GM18502 (cell line): ENCODE data around the gene SYCE3.
"Not testable (repeated sequence)": the region's sequence is repeated elsewhere in the genome, so short reads cannot be mapped to it uniquely, and the experiment has no call there.

Experiments
- ATAC-seq: cut with Tn5 transposase; IDR thresholded peaks from one replicate; pipeline ENCODE4 v1.9.1; 2021; ENCODE audit warnings: mild to moderate bottlenecking; ENCODE audit not compliant: unreplicated experiment, poor library complexity

Gene SYCE3

DNA sequence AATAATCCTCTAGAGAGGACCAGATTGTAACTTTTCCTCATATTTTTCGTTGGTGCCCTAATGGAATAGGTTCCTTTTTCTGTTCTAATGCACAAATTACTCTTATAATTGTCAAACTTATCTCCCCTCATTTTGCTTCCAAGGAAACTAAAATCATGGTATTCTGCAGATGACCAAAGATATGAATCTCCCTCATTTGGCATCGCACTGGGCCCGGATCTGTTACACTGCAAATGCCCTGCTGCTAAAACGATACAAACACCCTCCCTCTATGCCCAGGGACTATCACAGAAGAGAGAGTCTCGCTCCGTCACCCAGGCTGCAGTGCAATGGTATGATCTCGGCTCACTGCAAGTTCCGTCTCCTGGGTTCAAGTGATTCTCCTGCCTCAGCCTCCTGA, 9.4 kb downstream of the SYCE3 start:
- ATAC-seq, result no peak

DNA sequence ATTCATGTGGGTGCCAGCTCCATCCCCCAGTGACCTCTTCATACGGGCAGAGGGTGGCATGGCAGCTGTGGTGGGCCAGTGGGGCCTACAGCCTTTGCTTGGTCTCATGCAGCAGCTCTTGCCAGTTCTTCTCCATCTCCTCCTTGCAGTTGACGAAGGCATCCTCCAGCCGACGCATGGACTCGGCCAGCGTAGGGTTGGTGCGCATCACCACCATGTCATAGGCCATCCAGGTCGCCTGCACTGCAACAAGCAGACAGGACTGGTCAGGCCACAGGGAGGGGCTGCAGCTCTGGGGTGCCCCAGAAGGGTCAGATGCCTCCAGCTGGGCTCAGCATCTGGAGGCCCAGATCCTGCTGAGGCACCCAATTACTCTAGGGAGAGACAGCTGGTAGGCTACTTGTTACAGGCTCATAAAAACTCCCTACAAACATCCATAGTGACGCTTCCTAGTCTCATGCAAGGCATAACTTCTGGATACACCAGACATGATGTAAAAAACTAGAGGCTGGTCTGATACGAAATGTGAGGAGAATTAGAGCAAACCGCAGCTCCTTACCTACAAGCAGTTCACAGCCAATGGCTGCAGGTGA, 11.5 kb downstream of the SYCE3 start:
- ATAC-seq, result no peak

DNA sequence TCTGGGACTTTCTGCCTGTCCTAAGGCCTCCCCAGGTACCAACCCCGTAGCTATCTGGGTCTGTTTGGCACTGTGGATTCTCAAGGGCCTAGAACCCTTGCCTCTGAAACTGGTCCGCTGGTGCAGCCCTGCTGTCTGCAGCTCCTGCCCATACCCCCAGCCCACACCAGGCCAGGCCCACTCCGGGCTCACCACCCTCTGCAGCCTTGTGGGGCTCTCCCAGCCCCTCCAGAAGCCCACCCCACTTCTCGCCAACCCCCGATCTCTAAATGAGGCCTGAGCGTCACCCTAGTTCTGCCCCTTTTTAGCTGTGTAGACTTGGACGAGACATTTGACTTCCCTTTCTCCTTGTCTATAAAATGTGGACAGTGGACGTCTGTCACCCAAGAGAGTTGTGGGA, 12.3 kb downstream of the SYCE3 start:
- ATAC-seq, result no peak

DNA sequence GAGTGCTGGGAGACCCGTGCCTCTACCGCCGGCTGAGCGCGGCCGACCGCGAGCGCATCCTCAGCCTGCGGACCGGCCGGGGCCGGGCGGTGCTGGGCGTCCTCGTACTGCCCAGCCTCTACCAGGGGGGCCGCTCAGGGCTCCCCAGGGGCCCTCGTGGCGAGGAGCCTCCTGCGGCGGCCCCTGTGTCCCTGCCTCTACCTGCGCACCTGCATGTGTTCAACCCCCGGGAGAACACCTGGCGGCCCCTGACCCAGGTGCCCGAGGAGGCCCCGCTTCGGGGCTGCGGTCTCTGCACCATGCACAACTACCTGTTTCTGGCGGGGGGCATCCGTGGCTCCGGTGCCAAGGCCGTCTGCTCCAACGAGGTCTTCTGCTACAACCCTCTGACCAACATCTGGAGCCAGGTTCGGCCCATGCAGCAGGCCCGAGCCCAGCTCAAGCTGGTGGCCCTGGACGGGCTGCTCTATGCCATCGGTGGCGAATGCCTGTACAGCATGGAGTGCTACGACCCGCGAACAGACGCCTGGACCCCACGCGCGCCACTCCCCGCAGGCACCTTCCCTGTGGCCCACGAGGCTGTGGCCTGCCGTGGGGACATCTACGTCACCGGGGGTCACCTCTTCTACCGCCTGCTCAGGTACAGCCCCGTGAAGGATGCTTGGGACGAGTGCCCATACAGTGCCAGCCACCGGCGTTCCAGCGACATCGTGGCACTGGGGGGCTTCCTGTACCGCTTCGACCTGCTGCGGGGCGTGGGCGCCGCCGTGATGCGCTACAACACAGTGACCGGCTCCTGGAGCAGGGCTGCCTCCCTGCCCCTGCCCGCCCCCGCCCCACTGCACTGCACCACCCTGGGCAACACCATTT, 13.6 kb downstream of the SYCE3 start:
- no peak for ATAC-seq

DNA sequence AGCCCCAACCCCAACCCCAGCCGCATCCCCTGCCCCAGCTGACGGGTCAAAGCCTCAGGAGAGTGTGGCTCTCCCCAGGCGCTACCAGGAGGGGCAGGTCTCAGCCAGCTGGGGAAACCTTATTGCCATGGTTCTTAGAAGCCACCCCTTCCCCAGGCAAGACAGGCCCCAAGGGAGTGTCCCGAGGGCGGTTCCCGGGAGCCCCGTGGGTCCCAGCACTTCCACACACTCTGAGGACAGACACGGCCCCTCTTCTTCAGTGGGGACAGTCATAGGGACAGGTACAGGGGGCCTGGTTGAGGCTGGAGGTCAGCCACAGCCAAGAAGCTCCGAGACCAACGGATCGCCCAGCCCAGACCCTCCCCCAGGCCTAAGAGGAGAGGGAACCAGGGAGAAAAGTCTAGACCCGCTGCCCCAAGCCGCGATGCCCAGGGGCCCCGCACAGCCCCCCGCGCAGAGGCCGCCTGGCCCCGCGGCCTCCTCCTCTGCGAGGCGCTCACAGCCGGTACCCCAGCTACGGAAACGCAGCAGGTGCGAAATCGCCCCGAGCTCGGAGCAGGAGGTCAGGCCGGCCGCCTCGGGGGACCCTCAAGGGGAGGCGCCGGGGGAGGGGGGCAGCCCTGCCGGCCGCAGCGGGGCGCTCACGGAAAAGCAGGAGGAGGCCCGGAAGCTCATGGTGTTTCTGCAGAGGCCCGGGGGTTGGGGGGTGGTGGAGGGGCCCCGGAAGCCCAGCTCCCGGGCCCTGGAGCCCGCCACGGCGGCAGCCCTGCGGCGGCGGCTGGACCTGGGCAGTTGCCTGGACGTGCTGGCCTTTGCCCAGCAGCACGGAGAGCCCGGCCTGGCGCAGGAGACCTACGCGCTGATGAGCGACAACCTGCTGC, 14.4 kb downstream of the SYCE3 start:
- ATAC-seq, result no peak

DNA sequence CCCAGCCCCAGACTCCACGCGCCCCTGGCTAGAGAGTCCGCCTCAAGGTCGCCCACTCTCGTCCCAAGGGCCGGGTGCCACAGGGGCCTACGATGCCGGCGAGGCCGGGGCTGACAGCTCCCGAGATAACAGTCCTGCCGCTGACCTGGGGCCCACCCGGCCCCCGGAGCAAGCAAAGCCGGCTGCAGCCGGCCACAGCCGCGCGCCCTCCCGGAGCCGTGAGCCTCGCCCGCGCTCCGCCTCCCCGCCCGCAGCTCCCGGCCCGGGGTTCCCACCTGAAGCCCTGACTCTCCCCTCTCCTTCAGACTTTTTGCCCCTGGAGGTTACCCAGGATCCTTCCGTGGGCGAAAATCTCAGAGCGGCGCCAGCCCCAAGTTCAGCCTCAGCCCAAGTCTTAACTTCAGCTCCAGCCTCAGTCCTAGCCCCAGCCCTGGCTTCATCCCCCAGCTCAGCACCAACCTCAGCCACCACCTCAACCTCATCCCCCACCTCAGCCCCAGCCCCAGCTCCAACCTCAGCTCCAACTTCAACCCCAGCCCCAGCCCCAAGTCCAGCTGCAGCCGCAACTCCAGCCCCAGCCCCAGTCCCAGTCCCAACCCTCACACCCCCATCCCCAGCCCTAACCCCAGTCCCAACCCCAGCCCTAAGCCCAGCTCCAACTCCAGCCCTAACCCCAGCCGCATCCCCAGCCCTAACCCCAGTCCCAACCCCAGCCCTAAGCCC, 15.3 kb downstream of the SYCE3 start:
- ATAC-seq, result no peak

DNA sequence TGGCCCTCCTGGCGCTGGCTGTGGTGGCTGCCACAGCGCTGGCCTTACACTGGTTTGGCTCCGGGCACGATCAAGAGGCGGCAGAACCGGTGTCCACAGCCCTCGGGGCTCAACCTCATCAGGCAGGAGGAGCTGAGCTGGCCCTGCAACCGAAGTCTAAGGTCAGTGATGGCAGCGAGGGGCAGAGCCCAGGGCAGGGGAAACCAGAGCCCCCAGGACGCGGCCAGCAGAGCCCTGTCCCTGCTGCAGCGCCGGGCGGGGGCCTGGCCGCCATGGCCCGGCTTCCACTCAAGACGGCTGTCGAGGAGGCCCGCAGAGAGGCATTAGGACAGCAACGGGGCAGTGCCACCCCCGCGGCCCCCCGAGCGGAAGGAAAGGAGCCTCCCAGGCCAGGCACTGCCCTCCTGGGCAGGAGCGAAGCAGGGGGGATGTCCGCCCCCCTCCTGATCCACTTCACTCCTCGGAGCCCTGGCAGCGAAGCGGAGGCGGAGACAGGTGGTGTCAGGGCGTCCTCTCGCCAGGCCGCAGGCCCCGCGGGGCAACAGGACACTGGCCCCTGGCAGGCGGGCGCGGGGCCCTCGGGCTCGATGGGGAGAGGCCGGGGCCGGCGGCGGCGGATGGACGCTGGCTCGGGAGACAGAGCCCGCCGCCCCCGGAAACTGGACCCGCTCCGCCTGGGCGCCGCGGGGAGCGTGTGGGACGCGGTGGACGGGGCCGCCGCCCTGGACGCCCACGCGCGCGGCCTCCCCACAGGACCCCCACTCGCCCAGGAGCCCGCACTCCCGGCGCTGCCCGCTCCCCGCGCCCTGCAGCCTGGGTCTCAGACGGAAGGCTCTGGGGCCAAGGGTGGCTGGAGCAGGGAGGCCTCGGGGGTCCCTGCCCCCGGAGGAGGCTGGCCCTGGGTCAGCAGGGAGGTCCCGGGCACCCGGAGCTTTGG, 16.1 kb downstream of the SYCE3 start:
- ATAC-seq, result no peak

DNA sequence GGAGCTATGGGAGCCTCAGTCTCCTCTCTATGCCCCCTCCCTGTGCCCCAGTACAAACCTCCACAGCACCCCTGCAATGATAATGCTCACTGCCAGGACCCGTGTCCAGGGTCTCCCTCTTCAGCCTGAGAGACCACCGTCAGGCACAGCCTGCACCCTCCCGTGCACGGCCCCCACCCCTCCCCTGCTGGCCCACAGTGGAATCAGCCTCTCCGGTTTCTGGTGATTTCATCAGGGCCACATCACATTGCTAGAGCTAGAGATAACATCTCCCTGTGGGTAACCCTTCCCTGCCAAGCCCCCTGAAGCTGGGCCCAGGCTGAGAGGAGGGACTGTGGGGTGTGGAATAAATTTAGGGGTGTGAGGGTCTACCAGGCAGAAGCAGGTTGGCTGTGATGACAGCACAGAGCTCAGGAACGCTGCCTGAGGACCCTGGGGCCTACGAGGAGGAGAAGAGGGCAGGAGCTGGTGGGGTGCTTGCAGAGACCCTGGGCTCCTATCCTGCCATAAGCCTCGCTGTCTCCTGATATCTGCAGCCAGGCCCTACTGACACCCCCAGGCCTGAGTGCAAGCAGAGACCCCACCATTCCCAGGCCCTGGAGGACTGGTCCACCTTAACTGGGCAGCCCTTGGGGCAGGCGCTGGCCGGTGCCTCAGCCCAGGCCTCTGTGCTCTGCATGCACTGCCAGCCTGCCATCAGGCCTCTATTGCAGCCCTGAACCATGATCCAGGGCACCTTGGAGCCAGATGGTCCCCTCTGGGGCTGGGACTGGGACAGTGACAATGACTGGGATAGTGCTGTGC, 17.0 kb downstream of the SYCE3 start, which contains the start of gene KLHDC7B:
KLHDC7B (plus strand) TSS at position 378 of the 804 bp plus-strand sequence; CDS start at position 723, 345 bp downstream.
- ATAC-seq, result no peak

DNA sequence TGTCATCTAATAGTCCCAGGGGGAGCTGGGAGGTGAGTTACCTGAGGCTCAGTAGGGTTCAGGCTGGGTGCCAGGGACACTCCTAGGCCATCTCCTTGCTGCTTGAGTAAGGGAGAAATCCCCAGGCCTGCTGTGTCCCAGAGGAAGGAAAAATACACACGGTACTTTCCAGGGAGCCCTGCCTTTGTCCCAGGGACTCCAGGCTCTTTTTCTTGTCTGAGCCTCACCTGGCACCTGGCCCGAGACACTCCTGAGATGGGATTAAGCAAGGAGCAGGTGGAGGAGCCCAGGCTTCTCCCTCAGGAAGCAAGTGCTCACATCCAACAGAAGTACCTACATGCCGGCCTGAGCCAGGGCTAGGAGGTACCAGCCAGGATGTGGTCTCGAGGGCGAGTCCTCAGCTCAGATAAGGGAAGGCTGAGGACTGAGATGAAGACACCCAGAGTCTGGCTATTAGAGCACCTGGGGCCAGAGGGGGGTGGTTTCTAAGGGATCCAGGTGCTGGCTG, 17.9 kb downstream of the SYCE3 start:
- ATAC-seq, result no peak

DNA sequence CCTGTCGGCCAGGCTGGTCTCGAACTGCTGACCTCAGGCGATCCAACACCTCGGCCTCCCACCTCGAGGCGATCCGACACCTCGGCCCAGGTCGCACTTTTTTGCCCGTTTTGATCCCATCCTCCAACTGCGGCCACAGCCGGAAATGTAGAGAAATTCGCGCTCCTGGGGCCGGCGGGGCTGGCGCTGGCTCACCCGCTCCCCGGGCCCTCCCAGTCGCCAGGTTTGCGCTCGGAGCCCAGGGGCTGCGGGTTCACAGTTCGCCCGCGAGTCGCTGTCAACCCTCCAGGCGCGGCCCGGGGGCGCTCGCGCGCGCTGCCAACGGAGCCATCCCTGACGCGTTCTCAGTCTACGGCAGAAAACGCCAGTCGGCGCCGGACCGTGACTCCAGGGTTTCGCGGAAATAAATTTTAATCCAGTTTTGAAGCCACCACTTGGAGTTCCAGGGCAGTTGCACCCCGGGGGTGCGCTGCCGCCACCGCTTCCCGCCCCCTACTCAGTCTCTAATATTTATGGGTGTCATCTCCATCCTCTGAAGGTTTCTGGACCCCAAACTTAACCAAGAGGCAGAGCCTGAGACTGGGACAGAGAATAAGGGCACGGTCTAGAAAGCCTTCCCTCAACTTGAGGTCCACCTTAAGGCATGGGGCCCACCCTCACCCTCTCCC, 18.5 kb downstream of the SYCE3 start:
- no peak for ATAC-seq

DNA sequence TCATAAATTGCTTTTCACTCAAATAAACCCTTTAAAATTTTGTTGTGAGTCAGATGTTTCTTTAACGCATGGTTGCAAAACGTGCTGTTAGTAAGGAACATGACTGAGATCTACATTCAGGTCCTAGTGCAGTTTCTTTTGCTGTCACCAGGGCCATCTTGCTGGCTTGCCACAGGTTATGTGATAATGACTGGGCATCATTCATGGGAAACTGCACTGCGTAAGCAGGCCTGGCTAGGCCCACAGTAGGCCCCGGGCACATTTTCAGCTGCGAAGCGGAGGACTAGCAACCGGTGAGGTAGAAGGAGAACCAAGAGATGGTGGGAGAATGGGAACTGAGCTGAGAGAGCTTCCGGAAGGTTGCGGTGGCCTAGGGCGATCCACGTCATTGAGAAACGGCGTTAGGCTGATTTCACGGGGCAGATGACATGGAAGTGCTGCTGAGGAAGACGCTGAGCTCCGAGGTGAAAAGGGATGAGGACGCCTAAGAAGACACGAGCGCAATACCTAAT, 20.2 kb downstream of the SYCE3 start:
- ATAC-seq, result no peak

DNA sequence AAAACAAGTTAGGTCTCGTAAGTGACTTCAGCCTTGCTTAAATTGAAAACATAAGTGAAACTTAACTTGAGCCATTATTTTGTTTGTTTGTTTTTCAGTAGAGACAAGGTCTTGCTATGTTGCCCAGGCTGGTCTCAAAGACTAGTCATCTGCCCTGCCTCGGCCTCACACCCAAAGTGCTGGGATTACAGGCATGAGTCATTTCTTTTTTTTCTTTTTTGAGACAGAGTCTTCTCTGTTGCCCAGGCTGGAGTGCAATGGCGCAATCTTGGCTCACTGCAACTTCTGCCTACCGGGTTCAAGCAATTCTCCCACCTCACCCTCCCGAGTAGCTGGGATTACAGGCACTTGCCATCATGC, 21.1 kb downstream of the SYCE3 start:
- not testable (repeated sequence) for ATAC-seq

DNA sequence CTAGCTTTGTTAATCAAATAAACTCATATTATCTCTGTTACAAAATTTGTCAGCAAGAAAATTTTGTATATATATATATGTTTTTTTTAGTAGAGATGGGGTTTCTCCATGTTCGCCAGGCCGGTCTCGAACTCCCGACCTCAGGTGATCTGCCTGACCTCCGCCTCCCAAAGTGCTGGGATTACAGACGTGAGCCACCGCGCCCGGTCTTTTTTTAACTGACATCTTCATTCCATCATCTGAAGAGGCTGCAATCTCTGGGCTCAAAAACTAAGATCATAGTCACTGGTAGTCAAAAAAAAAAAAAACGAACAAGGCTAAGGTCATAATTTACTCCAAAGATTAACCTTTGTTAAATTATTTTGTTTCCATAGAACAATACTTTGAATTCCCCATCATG, 22.3 kb downstream of the SYCE3 start:
- ATAC-seq, result no peak

DNA sequence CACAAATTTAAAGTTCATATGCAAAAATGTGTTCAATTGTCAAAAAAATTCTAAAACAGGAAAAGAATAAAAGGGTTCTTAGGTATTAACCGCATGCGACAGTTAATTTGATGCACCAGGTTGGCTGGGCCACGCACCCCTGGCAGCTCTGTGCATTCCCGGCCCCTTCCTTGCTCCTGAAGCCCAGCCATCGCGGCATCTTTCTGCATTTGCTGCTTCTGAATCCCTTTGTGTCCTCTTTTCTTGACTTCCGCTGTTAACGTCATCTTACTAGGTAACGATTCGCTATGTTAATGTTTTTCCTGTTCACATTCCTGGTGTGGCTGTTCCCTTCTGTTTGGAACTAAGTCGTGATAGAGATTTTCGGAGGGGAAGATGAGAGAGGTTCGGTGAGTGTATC, 25.0 kb downstream of the SYCE3 start:
- ATAC-seq, result no peak

DNA sequence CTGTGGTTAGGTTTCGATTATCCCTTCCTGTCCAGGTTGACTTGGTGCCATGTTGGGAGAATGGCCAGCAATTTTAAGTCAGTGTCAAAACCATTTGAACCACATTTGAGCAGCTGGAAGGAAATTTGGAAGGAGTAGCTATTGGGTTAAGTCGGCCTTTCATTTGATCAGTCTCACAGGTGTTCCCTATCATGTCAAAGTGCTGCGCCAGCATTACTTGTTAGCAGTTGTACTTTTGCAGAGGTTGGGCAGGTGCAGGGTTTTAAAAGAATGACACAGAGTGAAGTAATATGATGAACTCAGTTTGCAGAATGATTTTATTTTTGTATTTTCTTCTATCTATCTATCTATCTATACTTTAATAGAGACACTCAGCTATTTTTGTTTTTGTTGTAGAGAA, 26.5 kb downstream of the SYCE3 start:
- no peak for ATAC-seq

DNA sequence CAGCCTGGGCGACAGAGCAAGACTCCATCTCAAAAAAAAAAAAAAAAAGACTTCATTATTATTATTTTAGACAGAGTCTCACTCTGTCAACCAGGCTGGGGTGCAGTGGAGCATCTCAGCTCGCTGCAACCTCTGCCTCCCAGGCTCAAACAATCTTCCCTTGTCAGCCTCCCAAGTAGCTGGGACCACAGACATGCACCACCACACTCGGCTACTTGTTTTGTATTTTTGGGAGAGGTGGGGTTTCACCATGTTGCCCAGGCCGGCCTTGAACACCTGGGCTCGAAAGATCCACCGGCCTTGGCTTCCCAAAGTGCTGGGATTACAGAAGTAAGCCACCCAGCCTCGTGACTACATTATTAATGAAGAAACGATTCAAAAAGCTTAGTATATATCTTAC, 27.6 kb downstream of the SYCE3 start:
- no peak for ATAC-seq

DNA sequence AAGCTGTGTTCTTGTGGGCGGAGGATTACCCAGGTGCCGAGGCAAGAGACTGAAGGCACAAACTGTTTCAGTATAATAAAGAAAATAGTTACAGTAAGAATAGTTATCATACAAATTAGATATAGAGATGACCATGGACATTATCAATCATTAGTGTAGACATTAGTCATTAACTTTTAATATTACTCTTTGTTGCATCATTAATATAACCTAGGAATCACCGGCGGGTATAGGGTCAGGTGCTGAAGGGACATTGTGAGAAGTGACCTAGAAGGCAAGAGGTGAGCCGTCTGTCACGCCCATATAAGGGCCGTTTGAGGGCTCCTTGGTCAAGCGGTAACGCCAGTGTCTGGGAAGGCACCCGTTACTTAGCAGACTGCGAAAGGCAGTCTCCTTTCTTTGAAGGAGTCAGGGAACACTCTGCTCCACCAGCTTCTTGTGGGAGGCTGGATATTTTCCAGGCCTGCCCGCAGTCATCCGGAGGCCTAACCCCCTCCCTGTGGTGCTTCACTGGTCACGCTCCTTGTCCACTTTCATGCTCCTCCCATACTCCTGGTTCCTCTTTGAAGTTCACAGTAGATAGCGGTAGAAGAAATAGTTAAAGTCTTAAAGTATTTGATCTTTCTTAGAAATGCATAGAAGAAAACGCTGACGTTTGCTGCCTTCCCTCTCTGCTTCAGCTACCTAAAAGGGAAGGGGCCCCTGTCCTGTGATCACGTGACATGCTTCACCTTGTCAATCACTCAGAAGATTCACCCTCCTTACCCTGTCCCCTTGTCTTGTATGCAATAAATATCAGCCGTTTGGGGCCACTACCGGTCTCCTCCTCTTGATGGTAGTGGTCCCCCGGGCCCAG, 28.6 kb downstream of the SYCE3 start:
- not testable (repeated sequence) for ATAC-seq
